Measurements from ENCODE around the gene MAD1L1. TPM values are rescaled to one million over a fixed set of nuclear protein-coding genes. Genes with fewer than 3 reads are reported as not detected.

The MAD1L1 gene
- total and polyA plus RNA-seq, 2 of the 8 experiments (the other 6 are each of a cell fraction or from before 2014, with no cell fraction given): 40.4 to 44.6 TPM

DNA sequence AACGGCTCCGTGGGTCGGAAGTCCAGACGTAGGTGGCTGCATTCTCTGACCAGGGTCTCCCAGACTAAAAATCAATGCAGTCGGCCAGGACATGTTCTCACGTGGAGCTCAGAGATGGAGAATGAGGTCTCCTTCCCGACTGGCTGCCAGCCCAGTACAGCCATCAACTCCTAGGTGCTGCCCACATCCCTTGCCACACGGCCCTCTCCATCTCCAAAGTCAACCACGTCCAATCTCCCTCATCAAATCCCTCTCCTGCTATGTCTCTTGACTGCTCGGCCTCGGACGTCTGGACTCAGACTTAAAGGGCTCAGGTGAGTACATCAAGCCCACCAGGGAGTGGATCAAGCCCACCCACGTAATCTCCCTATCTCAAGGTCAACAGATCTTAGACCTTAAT is 6.9 kb downstream of the MAD1L1 start (continued):
- TF ChIP-seq, protein P1, sequence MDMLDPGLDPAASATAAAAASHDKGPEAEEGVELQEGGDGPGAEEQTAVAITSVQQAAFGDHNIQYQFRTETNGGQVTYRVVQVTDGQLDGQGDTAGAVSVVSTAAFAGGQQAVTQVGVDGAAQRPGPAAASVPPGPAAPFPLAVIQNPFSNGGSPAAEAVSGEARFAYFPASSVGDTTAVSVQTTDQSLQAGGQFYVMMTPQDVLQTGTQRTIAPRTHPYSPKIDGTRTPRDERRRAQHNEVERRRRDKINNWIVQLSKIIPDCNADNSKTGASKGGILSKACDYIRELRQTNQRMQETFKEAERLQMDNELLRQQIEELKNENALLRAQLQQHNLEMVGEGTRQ (IDR thresholded peaks at IDR 0.05; ENCODE audit: low read length): no peak
